Measurements from ENCODE around the gene KIF5C.

GRCh38 chr2:149047118-149047517, 172.1 kb downstream of the KIF5C start:
- no peak for TF ChIP-seq CTCF (IDR thresholded peaks at IDR 0.05)
- no peak for TF ChIP-seq POLR2A (IDR thresholded peaks at IDR 0.05)

Measured in body of pancreas (tissue), 4 donors.